H1 (cell line): ENCODE measurements around the gene UBE2E1. TPM values are rescaled to one million over a fixed set of nuclear protein-coding genes. Genes with fewer than 3 reads are reported as not detected.

Experiments
- CTCF ChIA-PET: fragments of 300-600 bp; sonication (Branson Sonifier 250); formaldehyde crosslinking; loops from one replicate; lab custom pipeline; 2021; ENCODE audit not compliant: partially characterized antibody; lab: Charles Lee
- POLR2A ChIA-PET: fragments of 300-600 bp; sonication (Branson Sonifier 250); formaldehyde crosslinking; loops from one replicate; lab custom pipeline; 2021; ENCODE audit warnings: inconsistent platforms; ENCODE audit not compliant: partially characterized antibody; lab: Charles Lee
- DNase-seq, 2 experiments: peaks; one replicate each; pipeline versions ENCODE4 v3.0.0 to v3.0.0-alpha.2; 2010 to 2022; ENCODE audit warnings: low spot score in 2 of 2, low read depth in 1 of 2, mixed read lengths in 1 of 2
- FAIRE-seq: peaks from 2 replicates; lab custom pipeline; 2011; peaks lifted over from hg19 to GRCh38; lab: Jason Lieb, UNC
- H2AFZ ChIP-seq: 2 replicates; pipeline ENCODE4 v1.8.1; 2012; ENCODE audit warnings: low read length, inconsistent platforms
- H2AK5ac ChIP-seq: 2 replicates; pipeline ENCODE4 v1.6.1; 2013; ENCODE audit warnings: low read depth, low read length
- H2BK120ac ChIP-seq: replicated peaks from 2 replicates; pipeline ENCODE3; 2013; ENCODE audit warnings: low read depth, low read length, inconsistent platforms
- H2BK12ac ChIP-seq: 2 replicates; pipeline ENCODE4 v1.6.1; 2013; ENCODE audit warnings: low read depth, low read length
- H2BK15ac ChIP-seq: 2 replicates; pipeline ENCODE4 v1.6.1; 2013; ENCODE audit warnings: low read length
- H2BK20ac ChIP-seq: 2 replicates; pipeline ENCODE4 v1.6.1; 2013; ENCODE audit warnings: low read length
- H2BK5ac ChIP-seq: 2 replicates; pipeline ENCODE4 v1.6.1; 2013; ENCODE audit warnings: low read depth, low read length
- H3K14ac ChIP-seq: 2 replicates; pipeline ENCODE4 v1.6.1; 2013; ENCODE audit warnings: inconsistent platforms; ENCODE audit not compliant: insufficient read length
- H3K18ac ChIP-seq: 2 replicates; pipeline ENCODE4 v1.6.1; 2013; ENCODE audit warnings: low read length; ENCODE audit errors: extremely low read depth
- H3K23ac ChIP-seq: 2 replicates; pipeline ENCODE4 v1.6.1; 2013; ENCODE audit warnings: inconsistent platforms; ENCODE audit not compliant: insufficient read length
- H3K23me2 ChIP-seq: 2 replicates; pipeline ENCODE4 v1.6.1; 2013; ENCODE audit warnings: low read depth, low read length
- H3K27ac ChIP-seq: 2 replicates; pipeline ENCODE4 v1.6.1; 2011; ENCODE audit warnings: low read depth, low read length, inconsistent platforms
- H3K27me3 ChIP-seq, 4 experiments: replicated peaks in 1 of 4; 1 replicate in 1 of 4; 2 replicates in 3 of 4; pipeline versions ENCODE4 v1.6.1 to v1.8.1; 2011 to 2013; ENCODE audit warnings: low read length in 3 of 4, mild to moderate bottlenecking in 3 of 4, inconsistent platforms in 2 of 4, mixed read lengths in 2 of 4, moderate library complexity in 1 of 4; ENCODE audit not compliant: control insufficient read depth in 3 of 4, insufficient read depth in 3 of 4; ENCODE audit errors: extremely low read depth in 1 of 4
- H3K36me3 ChIP-seq, 4 experiments: 2 replicates each; pipeline versions ENCODE4 v1.6.1 to v1.8.1; 2011 to 2013; ENCODE audit warnings: mild to moderate bottlenecking in 4 of 4, low read length in 3 of 4, moderate library complexity in 2 of 4, control low read depth in 1 of 4, inconsistent platforms in 1 of 4; ENCODE audit not compliant: insufficient read depth in 4 of 4, control insufficient read depth in 2 of 4
- H3K4ac ChIP-seq: replicated peaks from 2 replicates; pipeline ENCODE3; 2013; ENCODE audit warnings: low read length, low read depth, mixed read lengths, inconsistent platforms; ENCODE audit not compliant: insufficient read length
- H3K4me1 ChIP-seq, 4 experiments: replicated peaks in 1 of 4; 1 replicate in 1 of 4; 2 replicates in 3 of 4; pipeline versions ENCODE4 v1.6.1 to v1.8.1; 2011 to 2013; ENCODE audit warnings: low read length in 3 of 4, inconsistent platforms in 2 of 4, mixed read lengths in 1 of 4; ENCODE audit not compliant: insufficient read depth in 4 of 4, control insufficient read depth in 3 of 4
- H3K4me2 ChIP-seq, 2 experiments: 2 replicates each; pipeline versions ENCODE4 v1.6.1 to v1.8.1; 2011 to 2013; ENCODE audit warnings: low read depth in 2 of 2, low read length in 2 of 2, control low read depth in 1 of 2, inconsistent platforms in 1 of 2, mild to moderate bottlenecking in 1 of 2; ENCODE audit not compliant: insufficient read depth in 1 of 2
- H3K4me3 ChIP-seq, 4 experiments: fragments of 200-600, 300-600 bp in 1 of 4; sonication (generic), shearing (Covaris generic), sonication (Bioruptor Twin) in 1 of 4; 2 replicates each; pipeline versions ENCODE4 v1.5.1 to v1.8.1; 2011 to 2016; ENCODE audit warnings: low read length in 4 of 4, low read depth in 3 of 4, control low read depth in 2 of 4, inconsistent platforms in 2 of 4, mild to moderate bottlenecking in 2 of 4, mixed read lengths in 1 of 4, moderate library complexity in 1 of 4; ENCODE audit not compliant: insufficient read depth in 2 of 4; ENCODE audit errors: extremely low read depth in 1 of 4
- H3K56ac ChIP-seq: replicated peaks from 2 replicates; pipeline ENCODE3; 2013; ENCODE audit warnings: low read depth, mild to moderate bottlenecking, mixed read lengths, low read length, inconsistent platforms; ENCODE audit not compliant: insufficient read length
- H3K79me1 ChIP-seq: 2 replicates; pipeline ENCODE4 v1.6.1; 2013; ENCODE audit warnings: low read depth, low read length, control low read depth
- H3K79me2 ChIP-seq, 2 experiments: 2 replicates each; pipeline versions ENCODE4 v1.6.1 to v1.8.1; 2012 to 2013; ENCODE audit warnings: low read length in 2 of 2, mild to moderate bottlenecking in 2 of 2, inconsistent platforms in 1 of 2; ENCODE audit not compliant: insufficient read depth in 2 of 2, control insufficient read depth in 1 of 2
- H3K9ac ChIP-seq, 4 experiments: replicated peaks in 1 of 4; 1 replicate in 1 of 4; 2 replicates in 3 of 4; pipeline versions ENCODE4 v1.6.1 to v1.8.1; 2011 to 2013; ENCODE audit warnings: low read depth in 3 of 4, low read length in 3 of 4, control low read depth in 2 of 4, mild to moderate bottlenecking in 2 of 4, moderate library complexity in 2 of 4, inconsistent platforms in 1 of 4; ENCODE audit errors: extremely low read depth in 1 of 4
- H3K9me3 ChIP-seq, 2 experiments: 2 replicates each; pipeline versions ENCODE4 v1.6.1 to v1.8.1; 2012 to 2013; ENCODE audit warnings: mild to moderate bottlenecking in 2 of 2, moderate library complexity in 2 of 2, control low read depth in 1 of 2, inconsistent platforms in 1 of 2, low read depth in 1 of 2, low read length in 1 of 2, mixed read lengths in 1 of 2; ENCODE audit not compliant: insufficient read depth in 2 of 2
- H4K20me1 ChIP-seq, 2 experiments: replicated peaks in 1 of 2; 2 replicates each; pipeline versions ENCODE3 to v1.8.1; 2011 to 2013; ENCODE audit warnings: inconsistent platforms in 2 of 2, low read length in 2 of 2, mild to moderate bottlenecking in 1 of 2; ENCODE audit not compliant: insufficient read depth in 2 of 2, control insufficient read depth in 1 of 2
- H4K5ac ChIP-seq: 2 replicates; pipeline ENCODE4 v1.6.1; 2013; ENCODE audit warnings: low read length, low read depth, mixed read lengths, inconsistent platforms; ENCODE audit not compliant: insufficient read length
- H4K8ac ChIP-seq: 2 replicates; pipeline ENCODE4 v1.8.0; 2013; ENCODE audit warnings: mild to moderate bottlenecking, moderate library complexity, low read length, inconsistent platforms; ENCODE audit not compliant: insufficient read depth; ENCODE audit errors: extremely low read depth
- H4K91ac ChIP-seq: replicated peaks from 2 replicates; pipeline ENCODE3; 2013; ENCODE audit warnings: low read length, mixed read lengths, inconsistent platforms; ENCODE audit not compliant: insufficient read length
- ATF2 ChIP-seq: IDR thresholded peaks from 2 replicates; pipeline ENCODE4 v1.6.1; 2012; ENCODE audit warnings: low read length, inconsistent platforms
- CEBPB ChIP-seq: IDR thresholded peaks from 2 replicates; pipeline ENCODE4 v1.6.1; 2012; ENCODE audit warnings: low read depth, low read length
- RAD21 ChIP-seq, 2 experiments: IDR thresholded peaks in 1 of 2; conservative IDR thresholded peaks in 1 of 2; 2 replicates each; pipeline ENCODE4 v1.6.1; 2011; ENCODE audit warnings: low read depth in 2 of 2, low read length in 2 of 2, improper control_type of control experiment in 1 of 2, inconsistent platforms in 1 of 2, mild to moderate bottlenecking in 1 of 2, moderate library complexity in 1 of 2
- TEAD4 ChIP-seq: IDR thresholded peaks from 2 replicates; pipeline ENCODE4 v1.6.1; 2012; ENCODE audit warnings: low read depth, low read length, inconsistent platforms, mixed read lengths
- WGBS, 2 experiments: shearing (Covaris generic) in 1 of 2; methylation state at CpG; one replicate each; pipeline versions ENCODE4 v1.1.6 to v1.1.7; 2013 to 2015; ENCODE audit warnings: low lambda C conversion rate in 2 of 2, mixed read lengths in 2 of 2, inconsistent platforms in 1 of 2, low coverage in 1 of 2, missing lambda C conversion rate in 1 of 2; ENCODE audit not compliant: insufficient replicate concordance in 2 of 2, insufficient coverage in 1 of 2, insufficient read length in 1 of 2; ENCODE audit errors: extremely low coverage in 1 of 2, missing lambda C conversion rate in 1 of 2; 5-methylcytosine and 5-hydroxymethylcytosine counted together
- polyA plus RNA-seq, 7 experiments: library from polyadenylated mRNA; depleted of rRNA in 3 of 7; stranded (reverse) in 5 of 7; unstranded in 2 of 7; fragments of >200 nt in 5 of 7; fragments of 200-250 nt in 2 of 7; gene quantifications; 1 replicate in 5 of 7; 2 replicates in 1 of 7; 4 replicates in 1 of 7; pipeline versions ENCODE4 v1.2.1 to v1.2.3, GENCODE V29; 2011 to 2013; ENCODE audit warnings: missing spikeins in 2 of 7, mixed read lengths in 2 of 7
- total RNA-seq: library from RNA; stranded (reverse); fragmentation: NEBNext Ultra II Directional; extraction: Animal tissue kit (Norgen Biotek cat#: 25700); gene quantifications from 2 replicates; pipeline ENCODE4 v1.2.1, GENCODE V29; 2021

Gene UBE2E1
- total and polyA plus RNA-seq, 2 of the 8 experiments (the other 6 are each of a cell fraction or from before 2014, with no cell fraction given), result 109 to 141 TPM

- Histone ChIP-seq H3K27ac (no peak overlapping the region), H3K4ac (no peak overlapping the region), H3K9ac (no peak overlapping the region), H3K56ac (peak overlapping the region; percentile 46), H3K4me1 (peaks cover 0 to 6% (median 4%) of the 10 kb centered on the region in 4 experiments; a peak in 3 of 7 replicates), H3K14ac (no peak overlapping the region), H2AK5ac (no peak overlapping the region), H2BK20ac (no peak overlapping the region), H3K79me2 (peaks cover 9 to 95% of the 10 kb centered on the region in 2 experiments), H2BK5ac (no peak overlapping the region), H3K36me3 (peaks cover 0 to 10% (median 0%) of the 10 kb centered on the region in 4 experiments; a peak in 3 of 8 replicates), H3K23ac (no peak overlapping the region), H2BK15ac (no peak overlapping the region), H3K27me3 (no peaks in the 10 kb centered on the region), H3K4me3 (no peak overlapping the region), H2BK120ac (no peak overlapping the region), H3K79me1 (peaks cover 7% of the 10 kb centered on the region; the same call in 1 of the 2 replicates), H4K20me1 (peaks cover 0 to 17% of the 10 kb centered on the region in 2 experiments), H2BK12ac (no peak overlapping the region), H3K23me2 (no peaks in the 10 kb centered on the region; the same call in 1 of the 2 replicates), H3K9me3 (no peaks in the 10 kb centered on the region), H4K5ac (no peak overlapping the region), H2AFZ (no peak overlapping the region), H3K18ac (no peak overlapping the region), H3K4me2 (no peak overlapping the region), H4K8ac (no peak overlapping the region), H4K91ac (no peak overlapping the region)
- FAIRE-seq, result no peak
- POLR2A ChIA-PET, result interaction anchor here (0.9 to 1.8 kb wide), 2 partner anchors 9 kb away, joined by 3 read pairs; no protein-coding TSS in a partner anchor
- TF ChIP-seq CEBPB (peak; percentile 95), ATF2 (no peak), RAD21 (IDR thresholded peaks at IDR 0.05 in 1 of 2, conservative IDR thresholded peaks at IDR 0.05 in 1 of 2; ENCODE audit: low read depth in 2 of 2, low read length in 2 of 2) (no peak), TEAD4 (no peak)
- WGBS, 2 experiments, result 93% methylated on average over 2 of the region's 2 CpGs; no CpG with 5 or more reads in 1 of the 2 experiments
- no peak for DNase-seq
- CTCF ChIA-PET, result no interaction called here
These were observed 11.0 kb downstream of the UBE2E1 start for GRCh38 chr3:23816721-23817120.
